K562 (cell line): Measurements from ENCODE around the gene TMEM167B. TPM values are rescaled to one million over a fixed set of nuclear protein-coding genes. Genes with fewer than 3 reads are reported as not detected.
A peak's percentile ranks its signal among the peaks of the same experiment; 100 is the strongest.

Source experiments
- CBFB ChIP-seq: sonication (generic); formaldehyde crosslinking; IDR thresholded peaks from 2 replicates; pipeline ENCODE4 v1.4.0; 2020; ENCODE audit warnings: mild to moderate bottlenecking, missing genetic modification reagents
- CCNT2 ChIP-seq: IDR thresholded peaks from 2 replicates; pipeline ENCODE4 v1.6.1; 2011; ENCODE audit warnings: borderline replicate concordance, low read depth, mild to moderate bottlenecking, moderate library complexity, mixed read lengths, low read length; ENCODE audit not compliant: insufficient read length; ENCODE audit errors: extremely low read depth
- ETV1 ChIP-seq: fragments of 450-650 bp; conservative IDR thresholded peaks from 2 replicates; pipeline ENCODE4 v1.6.1; 2016; ENCODE audit warnings: missing genetic modification characterization, control low read depth, low read depth, missing compliant biosample characterization
- FOXJ2 ChIP-seq: fragments of 200-800 bp; sonication (Bioruptor generic); IDR thresholded peaks from 2 replicates; pipeline ENCODE4 v1.6.1; 2016; ENCODE audit warnings: missing genetic modification characterization, missing compliant biosample characterization
- HNRNPL ChIP-seq: fragments of 200-400 bp; formaldehyde crosslinking; IDR thresholded peaks from 2 replicates; pipeline ENCODE4 v1.6.1; 2017; ENCODE audit warnings: low read depth, mild to moderate bottlenecking, low read length
- MECOM ChIP-seq: fragments of 250-450 bp; sonication (Bioruptor Pico); IDR thresholded peaks from 2 replicates; pipeline ENCODE4 v1.8.0; 2022; ENCODE audit warnings: inconsistent platforms
- MED1 ChIP-seq: sonication (generic); formaldehyde crosslinking; IDR thresholded peaks from 2 replicates; pipeline ENCODE4 v1.8.1; 2023; ENCODE audit warnings: missing genetic modification reagents, borderline replicate concordance
- RBM14 ChIP-seq: fragments of 200-400 bp; formaldehyde crosslinking; IDR thresholded peaks from 2 replicates; pipeline ENCODE4 v1.6.1; 2018; ENCODE audit warnings: low read depth, mild to moderate bottlenecking, low read length, moderate library complexity, borderline replicate concordance; ENCODE audit not compliant: insufficient read depth
- THRAP3 ChIP-seq: fragments of 450-650 bp; IDR thresholded peaks from 2 replicates; pipeline ENCODE4 v1.6.1; 2016; ENCODE audit warnings: mild to moderate bottlenecking, inconsistent platforms, borderline replicate concordance
- XRCC3 ChIP-seq: fragments of 450-650 bp; IDR thresholded peaks from 2 replicates; pipeline ENCODE4 v1.6.1; 2017; ENCODE audit warnings: mild to moderate bottlenecking, moderate library complexity
- ZNF184 ChIP-seq: sonication (generic); formaldehyde crosslinking; IDR thresholded peaks from 2 replicates; pipeline ENCODE4 v1.5.0; 2020; ENCODE audit warnings: missing genetic modification reagents
- ZNF239 ChIP-seq: fragments of 250-450 bp; sonication (Bioruptor Pico); IDR thresholded peaks from 2 replicates; pipeline ENCODE4 v1.4.0; 2020; ENCODE audit warnings: mild to moderate bottlenecking
- ZNF277 ChIP-seq: fragments of 250-450 bp; sonication (Bioruptor Pico); IDR thresholded peaks from 2 replicates; pipeline ENCODE4 v1.8.0; 2022; ENCODE audit warnings: inconsistent platforms, mild to moderate bottlenecking, moderate library complexity, borderline replicate concordance
- ZNF655 ChIP-seq: fragments of 250-450 bp; sonication (Bioruptor Pico); IDR thresholded peaks from 2 replicates; pipeline ENCODE4 v1.5.0; 2021
- ZNF668 ChIP-seq: fragments of 250-450 bp; sonication (Bioruptor Pico); IDR thresholded peaks from 2 replicates; pipeline ENCODE4 v1.8.0; 2022; ENCODE audit warnings: mild to moderate bottlenecking, inconsistent platforms
- polyA plus RNA-seq, 8 experiments: library from polyadenylated mRNA; depleted of rRNA in 4 of 8; stranded (reverse) in 5 of 8; unstranded in 3 of 8; fragments of >200 nt; fragmentation: Nextera tagmentation in 2 of 8; fragmentation: Illumina TruSeq in 1 of 8; extraction: Ambion mirVana in 2 of 8; extraction: Trizol in 1 of 8; gene quantifications; 2 replicates each; pipeline versions ENCODE4 v1.2.1 to v1.2.3, GENCODE V29; 2011 to 2014; ENCODE audit warnings: inconsistent platforms in 1 of 8, missing spikeins in 1 of 8
- total RNA-seq, 7 experiments: library from RNA; depleted of rRNA in 6 of 7; stranded (reverse); fragments of >200 nt in 6 of 7; fragmentation: Illumina TruSeq in 2 of 7; extraction: Trizol in 2 of 7; gene quantifications; 2 replicates each; pipeline versions ENCODE4 v1.2.1 to v1.2.3, GENCODE V29; 2011 to 2021; ENCODE audit warnings: low replicate concordance in 1 of 7
- TF ChIP-seq, protein P1 (sequence below), 2 experiments: fragments of 200-800 bp in 1 of 2; sonication (Bioruptor generic) in 1 of 2; sonication (generic) in 1 of 2; formaldehyde crosslinking in 1 of 2; IDR thresholded peaks in 1 of 2; conservative IDR thresholded peaks in 1 of 2; 2 replicates each; pipeline versions ENCODE4 v1.5.0 to v1.6.1; 2016 to 2020; ENCODE audit warnings: missing compliant biosample characterization in 1 of 2, missing genetic modification characterization in 1 of 2, missing genetic modification reagents in 1 of 2
- TF ChIP-seq, protein P2 (sequence below): fragments of 150-350 bp; IDR thresholded peaks from 2 replicates; pipeline ENCODE4 v1.6.1; 2014; ENCODE audit warnings: low read depth, mild to moderate bottlenecking, low read length, borderline replicate concordance

TMEM167B gene
- total and polyA plus RNA-seq, 9 of the 15 experiments (the other 6 are each of a cell fraction or from before 2014, with no cell fraction given) = 17.2 to 36.4 (median 32.2) TPM

GRCh38 chr1:109090196-109091077 is at the start of gene TMEM167B (continued):
- no peak for TF ChIP-seq XRCC3
- no peak for TF ChIP-seq ZNF655 (CRISPR knock-in tag)
- TF ChIP-seq FOXJ2 (tag) = peak; percentile 94
- no peak for TF ChIP-seq ZNF184 (CRISPR knock-in tag)
- no peak for TF ChIP-seq THRAP3
- TF ChIP-seq, protein P1, sequence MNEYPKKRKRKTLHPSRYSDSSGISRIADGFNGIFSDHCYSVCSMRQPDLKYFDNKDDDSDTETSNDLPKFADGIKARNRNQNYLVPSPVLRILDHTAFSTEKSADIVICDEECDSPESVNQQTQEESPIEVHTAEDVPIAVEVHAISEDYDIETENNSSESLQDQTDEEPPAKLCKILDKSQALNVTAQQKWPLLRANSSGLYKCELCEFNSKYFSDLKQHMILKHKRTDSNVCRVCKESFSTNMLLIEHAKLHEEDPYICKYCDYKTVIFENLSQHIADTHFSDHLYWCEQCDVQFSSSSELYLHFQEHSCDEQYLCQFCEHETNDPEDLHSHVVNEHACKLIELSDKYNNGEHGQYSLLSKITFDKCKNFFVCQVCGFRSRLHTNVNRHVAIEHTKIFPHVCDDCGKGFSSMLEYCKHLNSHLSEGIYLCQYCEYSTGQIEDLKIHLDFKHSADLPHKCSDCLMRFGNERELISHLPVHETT (CRISPR knock-in tag; conservative IDR thresholded peaks at IDR 0.05 in 1 of 2, IDR thresholded peaks at IDR 0.05 in 1 of 2) = peak in 1 of 2 experiments; percentile 68; a peak in 2 of 4 replicates
- no peak for TF ChIP-seq ZNF668 (CRISPR knock-in tag)
- no peak for TF ChIP-seq MED1 (CRISPR knock-in tag)
- no peak for TF ChIP-seq ETV1 (tag)
- TF ChIP-seq CBFB (CRISPR knock-in tag) = no peak
- no peak for TF ChIP-seq ZNF239 (CRISPR knock-in tag)
- TF ChIP-seq ZNF277 = no peak
- no peak for TF ChIP-seq HNRNPL
- no peak for TF ChIP-seq CCNT2
- TF ChIP-seq MECOM (CRISPR knock-in tag) = peak; percentile 33; the same call in 1 of the 2 replicates
- TF ChIP-seq, protein P2, sequence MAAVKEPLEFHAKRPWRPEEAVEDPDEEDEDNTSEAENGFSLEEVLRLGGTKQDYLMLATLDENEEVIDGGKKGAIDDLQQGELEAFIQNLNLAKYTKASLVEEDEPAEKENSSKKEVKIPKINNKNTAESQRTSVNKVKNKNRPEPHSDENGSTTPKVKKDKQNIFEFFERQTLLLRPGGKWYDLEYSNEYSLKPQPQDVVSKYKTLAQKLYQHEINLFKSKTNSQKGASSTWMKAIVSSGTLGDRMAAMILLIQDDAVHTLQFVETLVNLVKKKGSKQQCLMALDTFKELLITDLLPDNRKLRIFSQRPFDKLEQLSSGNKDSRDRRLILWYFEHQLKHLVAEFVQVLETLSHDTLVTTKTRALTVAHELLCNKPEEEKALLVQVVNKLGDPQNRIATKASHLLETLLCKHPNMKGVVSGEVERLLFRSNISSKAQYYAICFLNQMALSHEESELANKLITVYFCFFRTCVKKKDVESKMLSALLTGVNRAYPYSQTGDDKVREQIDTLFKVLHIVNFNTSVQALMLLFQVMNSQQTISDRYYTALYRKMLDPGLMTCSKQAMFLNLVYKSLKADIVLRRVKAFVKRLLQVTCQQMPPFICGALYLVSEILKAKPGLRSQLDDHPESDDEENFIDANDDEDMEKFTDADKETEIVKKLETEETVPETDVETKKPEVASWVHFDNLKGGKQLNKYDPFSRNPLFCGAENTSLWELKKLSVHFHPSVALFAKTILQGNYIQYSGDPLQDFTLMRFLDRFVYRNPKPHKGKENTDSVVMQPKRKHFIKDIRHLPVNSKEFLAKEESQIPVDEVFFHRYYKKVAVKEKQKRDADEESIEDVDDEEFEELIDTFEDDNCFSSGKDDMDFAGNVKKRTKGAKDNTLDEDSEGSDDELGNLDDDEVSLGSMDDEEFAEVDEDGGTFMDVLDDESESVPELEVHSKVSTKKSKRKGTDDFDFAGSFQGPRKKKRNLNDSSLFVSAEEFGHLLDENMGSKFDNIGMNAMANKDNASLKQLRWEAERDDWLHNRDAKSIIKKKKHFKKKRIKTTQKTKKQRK = peak; percentile 72; the same call in 1 of the 2 replicates
- no peak for TF ChIP-seq RBM14
